ENCODE results near the gene MS4A10.

The MS4A10 gene

DNA sequence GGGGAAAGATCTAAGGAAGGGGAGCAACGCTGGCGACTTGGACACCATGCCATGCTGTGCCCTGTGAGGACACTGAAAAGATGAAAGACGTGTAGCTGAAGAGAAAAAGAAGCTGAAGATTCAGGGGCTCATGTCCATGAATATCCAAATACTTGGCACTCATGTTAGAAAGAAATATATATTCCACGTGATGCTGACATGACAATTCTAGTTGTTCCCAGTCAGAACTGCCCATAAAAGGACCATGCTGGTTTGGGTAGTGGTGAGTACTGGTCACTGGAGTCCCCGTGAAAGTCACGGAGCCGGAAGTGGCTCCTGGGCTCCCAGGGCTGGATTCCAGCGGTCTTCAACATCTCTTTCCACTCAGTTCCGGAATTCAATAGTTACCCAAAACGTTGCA is 18.6 kb upstream of the MS4A10 start:
- no peak for DNase-seq

GRCh38 chr11:60767388-60767811 is 17.7 kb upstream of the MS4A10 start:
- DNase-seq, result peak; percentile 25

- no peak for DNase-seq
Measured at GRCh38 chr11:60768202-60768601, 16.9 kb upstream of the MS4A10 start.

- no peak for DNase-seq
Measured at GRCh38 chr11:60769273-60769672, 15.9 kb upstream of the MS4A10 start.

- DNase-seq, result no peak
Measured at GRCh38 chr11:60769811-60770210, 15.3 kb upstream of the MS4A10 start.

DNA sequence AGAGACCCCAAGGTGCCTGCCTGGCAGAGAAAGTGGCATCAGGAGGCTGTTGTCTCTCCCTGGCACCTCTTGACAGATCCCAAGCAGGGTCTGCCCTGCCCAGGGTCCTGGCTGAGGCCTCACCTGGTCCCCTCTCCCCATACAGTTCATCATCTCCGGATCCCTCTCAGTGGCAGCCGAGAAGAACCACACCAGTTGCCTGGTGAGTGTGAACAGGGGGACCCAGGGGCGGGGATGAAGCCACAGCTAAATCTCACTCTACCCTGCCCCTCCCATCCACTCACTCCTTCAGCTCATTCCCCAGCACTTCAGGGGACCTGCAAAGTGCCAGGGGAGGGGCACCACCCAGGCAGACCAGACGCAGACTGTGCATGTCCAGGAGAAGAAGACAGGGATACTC is 14.0 kb upstream of the MS4A10 start:
- DNase-seq, result no peak

DNA sequence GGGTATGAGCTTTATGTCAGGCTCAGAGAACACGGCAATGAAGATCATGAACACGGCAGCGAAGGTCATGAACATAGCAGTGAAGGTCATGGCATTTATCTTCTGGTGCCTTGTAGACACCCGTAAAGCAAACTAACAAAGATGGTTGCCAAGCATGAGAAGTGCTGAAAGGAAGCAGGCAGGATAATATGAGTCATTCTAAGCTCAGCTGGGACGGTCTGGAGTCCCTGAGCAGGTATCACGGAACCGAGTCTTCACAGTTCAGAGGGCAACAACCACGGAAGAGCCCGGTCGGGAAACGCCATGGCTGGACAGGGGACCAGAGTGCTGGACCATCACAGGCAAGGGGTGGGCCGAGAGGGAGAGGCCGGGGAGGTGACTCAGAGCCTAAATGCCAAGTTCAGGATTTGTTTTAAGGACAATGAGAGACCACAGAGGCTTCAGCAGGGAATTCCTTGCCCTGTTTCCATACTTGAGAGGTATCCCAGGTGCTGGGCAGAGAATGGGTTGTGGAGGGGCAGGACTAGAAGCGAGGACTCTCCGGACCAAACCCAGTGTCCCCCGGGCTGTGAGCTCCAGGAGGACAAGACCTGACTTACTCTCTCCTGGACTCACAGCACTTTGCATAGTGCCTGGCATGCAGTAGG is 13.1 kb upstream of the MS4A10 start:
- no peak for DNase-seq

DNA sequence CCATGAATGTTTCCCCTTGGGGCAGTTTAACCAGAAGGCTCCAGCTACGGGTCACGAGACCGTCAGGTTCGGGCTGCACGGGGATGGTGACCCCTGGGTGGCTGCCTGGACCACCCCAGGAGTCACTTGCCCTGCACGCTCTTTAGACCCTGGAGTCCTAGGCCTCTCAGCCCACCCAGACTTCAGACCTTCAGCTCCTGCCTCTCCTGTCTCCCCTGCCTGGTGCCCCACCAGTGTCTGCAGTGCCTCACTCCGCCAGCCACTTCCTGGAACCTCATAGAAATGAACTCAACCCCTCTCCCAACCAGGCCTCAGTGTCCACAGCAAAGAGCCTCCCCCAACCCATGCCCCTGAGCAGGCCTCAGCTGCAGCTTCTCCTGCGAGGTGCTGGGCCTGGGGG is 12.5 kb upstream of the MS4A10 start:
- DNase-seq, result no peak

DNA sequence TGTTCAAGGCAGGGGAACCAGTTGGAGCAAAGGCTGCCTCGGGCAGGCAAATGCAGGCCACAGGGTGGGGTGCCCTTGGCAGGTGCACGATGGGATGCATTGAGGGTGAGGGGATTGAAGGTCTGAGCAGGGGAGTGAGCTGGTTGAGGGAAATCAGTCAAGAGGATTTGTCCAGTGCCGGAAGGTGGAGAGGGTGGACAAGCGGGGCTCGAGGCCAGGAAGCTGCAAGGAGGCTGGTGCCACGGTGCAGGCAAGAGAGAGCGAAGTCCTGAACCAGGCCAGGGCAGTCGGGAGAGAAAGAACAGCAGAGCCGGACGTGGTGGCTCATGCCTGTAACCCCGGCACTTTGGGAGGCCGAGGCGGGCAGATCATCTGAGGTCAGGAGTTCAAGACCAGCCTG is 10.4 kb upstream of the MS4A10 start:
- no peak for DNase-seq

GRCh38 chr11:60775420-60775961 is 9.6 kb upstream of the MS4A10 start:
- peak; percentile 90 for DNase-seq

- DNase-seq, result no peak
Measured at GRCh38 chr11:60776167-60776566, 9.0 kb upstream of the MS4A10 start.

GRCh38 chr11:60777106-60777505 is 8.0 kb upstream of the MS4A10 start:
- DNase-seq, result no peak

DNA sequence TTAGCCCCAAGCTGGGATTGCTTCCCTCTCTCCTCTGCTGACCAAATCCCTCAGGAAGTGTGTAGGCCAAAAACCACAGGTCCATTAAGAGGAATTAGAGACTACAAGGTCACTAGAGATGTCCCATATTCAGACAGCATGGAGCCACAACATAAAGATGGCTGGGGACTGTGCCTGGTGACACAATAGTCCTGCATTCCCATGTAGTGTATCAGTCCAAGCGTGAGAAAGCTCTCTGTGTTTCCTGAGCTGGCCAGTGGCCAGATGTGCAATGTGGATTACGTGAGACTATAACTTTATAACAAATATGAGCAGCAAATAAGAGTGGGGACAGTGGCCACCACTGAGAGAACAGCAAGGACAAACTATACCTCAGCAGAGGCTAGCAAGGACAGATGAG is 7.6 kb upstream of the MS4A10 start:
- DNase-seq, result peak; percentile 53

DNA sequence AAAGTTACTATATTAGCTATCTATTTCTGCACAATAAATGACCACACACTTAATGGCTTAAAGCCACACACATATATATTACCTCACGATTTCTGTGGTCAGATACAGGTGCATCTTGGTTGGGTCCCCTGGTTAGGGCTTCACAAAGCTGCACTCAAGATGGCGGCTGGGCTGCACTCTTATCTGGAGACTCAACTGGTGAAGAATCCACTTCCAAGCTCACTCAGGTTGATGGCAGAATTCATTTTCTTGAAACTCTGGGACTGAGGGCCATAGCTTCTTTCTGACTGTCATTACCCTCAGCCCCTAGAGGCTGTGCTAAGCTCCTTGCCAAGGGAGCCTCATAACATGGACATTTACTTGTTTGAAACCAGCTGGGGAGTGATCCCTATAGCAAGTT is 5.1 kb upstream of the MS4A10 start:
- no peak for DNase-seq

DNA sequence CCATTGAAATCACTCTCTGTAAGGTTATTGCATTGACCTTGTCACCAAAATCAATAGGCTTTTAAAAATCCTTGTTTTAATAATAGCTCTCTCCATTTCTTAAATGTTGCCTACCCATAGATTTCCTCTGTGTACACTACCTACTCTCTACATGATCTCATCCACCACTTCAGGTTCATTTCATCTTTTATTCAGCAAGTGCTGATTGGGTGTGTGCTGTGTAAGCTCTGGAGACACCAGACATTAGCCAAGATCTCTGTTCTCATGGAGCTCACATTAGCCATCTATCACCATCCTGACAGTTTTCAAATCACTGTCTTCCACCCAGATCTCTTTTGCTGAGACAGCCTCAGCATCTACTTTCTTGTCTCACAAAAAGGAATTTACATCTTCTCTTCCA is 4.4 kb upstream of the MS4A10 start:
- DNase-seq, result no peak

- DNase-seq, result no peak
Measured at GRCh38 chr11:60781286-60781980, 3.7 kb upstream of the MS4A10 start.

DNA sequence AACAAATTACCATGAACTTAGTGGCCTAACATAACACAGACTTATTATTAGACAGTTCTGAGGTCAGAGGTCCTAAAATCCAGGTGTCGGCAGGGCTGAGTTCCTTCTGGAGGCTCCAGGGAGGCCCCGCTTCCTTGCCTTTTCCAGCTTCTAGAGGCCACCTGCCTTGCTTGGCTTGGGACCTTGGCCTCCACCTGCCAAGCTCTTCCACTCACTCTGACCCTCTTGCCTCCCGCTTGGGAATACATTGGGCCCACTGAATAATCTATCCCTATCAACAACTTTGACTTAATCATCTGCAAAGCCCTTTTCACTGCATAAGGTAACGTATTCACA is 3.2 kb upstream of the MS4A10 start:
- DNase-seq, result no peak

GRCh38 chr11:60782393-60783140 is 2.6 kb upstream of the MS4A10 start:
- no peak for DNase-seq

DNA sequence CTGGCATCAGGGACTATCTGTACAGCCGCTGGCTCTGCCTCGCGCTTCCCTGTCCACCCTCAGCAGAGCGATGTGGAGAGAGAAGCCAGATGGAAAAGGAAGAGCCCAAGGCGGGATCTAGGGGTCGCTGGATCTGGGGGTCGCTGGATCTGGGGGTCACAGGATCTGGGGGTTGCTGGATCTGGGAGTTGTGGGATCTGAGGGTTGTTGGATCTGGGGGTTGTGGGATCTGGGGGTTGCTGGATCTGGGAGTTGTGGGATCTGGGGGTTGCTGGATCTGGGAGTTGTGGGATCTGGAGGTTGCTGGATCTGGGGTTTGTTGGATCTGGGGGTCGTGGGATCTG is 2.0 kb upstream of the MS4A10 start:
- DNase-seq, result no peak

- DNase-seq, result no peak
Measured at GRCh38 chr11:60783911-60784310, 1.2 kb upstream of the MS4A10 start.

DNA sequence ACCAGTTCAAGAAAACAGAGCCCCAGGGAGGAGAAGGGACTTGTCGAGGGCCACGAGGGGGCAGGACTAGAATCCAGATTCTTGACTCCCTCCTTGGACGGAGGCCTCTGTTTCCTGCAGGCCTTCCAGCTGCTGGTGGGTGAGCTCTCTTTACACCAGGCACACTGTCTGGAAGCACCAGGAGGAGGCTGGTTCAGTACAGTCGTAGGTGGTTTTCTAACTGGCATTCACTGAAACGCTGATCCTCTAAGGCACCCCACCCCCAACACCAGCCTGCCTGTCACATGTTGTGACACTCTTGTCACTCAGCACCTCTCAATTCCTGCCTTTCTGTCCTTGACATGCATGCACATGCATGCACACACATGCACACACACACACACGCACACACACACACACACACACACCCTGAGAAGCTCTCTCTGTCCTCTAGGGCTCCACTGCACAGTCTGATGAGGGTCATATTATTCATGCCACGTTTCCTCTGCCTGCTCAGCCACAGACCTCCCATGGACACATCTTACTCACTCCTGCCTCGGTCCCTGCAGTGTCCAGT is 751 bp downstream of the MS4A10 start:
- DNase-seq, result no peak

DNA sequence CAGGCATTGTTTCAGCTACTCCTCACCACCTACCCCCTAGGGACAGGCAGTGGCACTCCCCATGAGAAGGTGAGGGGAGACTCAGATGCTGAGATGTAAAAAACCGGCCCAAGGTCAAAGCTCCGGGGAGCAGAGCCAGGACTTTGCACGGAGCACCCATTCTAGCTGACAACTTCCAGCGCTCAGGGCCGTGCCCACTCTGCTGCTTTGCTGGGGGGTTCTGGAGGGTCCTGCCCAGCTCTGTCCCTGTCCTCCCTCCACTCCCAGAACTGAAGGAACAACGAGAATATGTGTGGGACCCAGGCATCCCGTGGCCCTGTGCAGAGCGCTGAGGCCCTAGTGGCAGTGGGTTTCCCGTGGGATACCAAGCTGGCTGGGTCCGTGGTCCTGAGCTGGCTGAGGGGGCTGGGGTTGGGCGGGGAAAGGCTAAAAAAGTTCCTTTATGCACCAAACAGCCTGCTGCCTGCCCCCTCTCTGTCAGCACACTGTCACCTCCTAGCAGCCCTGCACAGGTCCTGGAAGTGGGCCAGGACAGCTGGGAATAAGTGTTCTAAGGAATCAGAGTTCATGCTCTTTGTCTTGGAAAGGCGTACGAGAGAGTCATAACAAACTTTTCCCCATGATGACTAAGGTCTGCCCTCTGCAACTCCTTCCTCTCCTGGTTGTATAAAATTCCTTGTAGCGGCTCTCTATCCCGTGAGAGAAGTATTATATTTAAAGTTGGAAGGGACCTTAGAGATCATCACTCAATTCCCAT is 1.9 kb downstream of the MS4A10 start:
- DNase-seq, result peak; percentile 85
